DMS153 treated with DMSO at 0.1 percent for 48 hours (cell line): ENCODE measurements around the gene ARMH3.
"Not testable (repeated sequence)": the region's sequence is repeated elsewhere in the genome, so short reads cannot be mapped to it uniquely, and the experiment has no call there.

Source experiments
- DNase-seq: peaks from one replicate; lab custom pipeline; 2025; ENCODE audit not compliant: unreplicated experiment; lab: John Stamatoyannopoulos, UW

Gene ARMH3

GRCh38 chr10:102055647-102056419 is at the start of gene ARMH3:
ARMH3 (minus strand) TSS chr10:102056173; CDS start chr10:102040114, 16,059 bp downstream.
- peak; percentile 94 for DNase-seq

- no peak for DNase-seq
These were observed 46.4 kb upstream of the ARMH3 start for GRCh38 chr10:102102421-102102820.

- no peak for DNase-seq
These were observed 45.2 kb upstream of the ARMH3 start for GRCh38 chr10:102101152-102101551.

GRCh38 chr10:102096449-102096848 is 40.5 kb upstream of the ARMH3 start:
- DNase-seq, result no peak

GRCh38 chr10:102090772-102091171 is 34.8 kb upstream of the ARMH3 start:
- no peak for DNase-seq

- no peak for DNase-seq
These were observed 30.2 kb upstream of the ARMH3 start for GRCh38 chr10:102086196-102086595.

- no peak for DNase-seq
These were observed 29.4 kb upstream of the ARMH3 start for GRCh38 chr10:102085336-102085735.

GRCh38 chr10:102083541-102083940 is 27.6 kb upstream of the ARMH3 start:
- DNase-seq, result no peak

GRCh38 chr10:102072673-102073527 is 16.9 kb upstream of the ARMH3 start:
- peak; percentile 59 for DNase-seq

- no peak for DNase-seq
These were observed 13.1 kb upstream of the ARMH3 start for GRCh38 chr10:102069071-102069470.

- DNase-seq, result no peak
These were observed 12.2 kb upstream of the ARMH3 start for GRCh38 chr10:102068216-102068615.

GRCh38 chr10:102067091-102067916 is 11.3 kb upstream of the ARMH3 start:
- no peak for DNase-seq

- no peak for DNase-seq
These were observed 10.6 kb upstream of the ARMH3 start for GRCh38 chr10:102066399-102067088.

GRCh38 chr10:102065561-102066398 is 9.8 kb upstream of the ARMH3 start:
- no peak for DNase-seq

- DNase-seq, result peak; percentile 74
These were observed 9.0 kb upstream of the ARMH3 start, which contains the start of gene HPS6 for GRCh38 chr10:102064868-102065560. HPS6 (plus strand) TSS chr10:102065349; CDS start chr10:102065475, 126 bp downstream.

- DNase-seq, result no peak
These were observed 8.5 kb upstream of the ARMH3 start for GRCh38 chr10:102064503-102064867.

- no peak for DNase-seq
These were observed 4.0 kb upstream of the ARMH3 start for GRCh38 chr10:102059987-102060386.

- not testable (repeated sequence) for DNase-seq
These were observed 909 bp downstream of the ARMH3 start for GRCh38 chr10:102054881-102055646.
